Panc1 (cell line): ENCODE results near the gene RAD23A. TPM values are rescaled to one million over a fixed set of nuclear protein-coding genes. Genes with fewer than 3 reads are reported as not detected.
A peak's percentile ranks its signal among the peaks of the same experiment; 100 is the strongest.

Experiments used
- ATAC-seq: fragments of 200-7000 bp; cut with Tn5 transposase; 2 replicates; pipeline ENCODE4 v1.9.1; 2020; ENCODE audit warnings: mild to moderate bottlenecking, moderate library complexity
- BruUV-seq: library from RNA; stranded (reverse); fragments of 400-500 nt; replicated peaks from 2 replicates; lab custom pipeline; 2021; lab: Mats Ljungman, UMichigan
- CTCF ChIA-PET: fragments of 300-600 bp; sonication (Branson Sonifier 250); formaldehyde crosslinking; loops from one replicate; lab custom pipeline; 2022; ENCODE audit warnings: antibody characterized with exemption; lab: Charles Lee
- POLR2A ChIA-PET: fragments of 300-600 bp; sonication (Branson Sonifier 250); formaldehyde crosslinking; loops from one replicate; lab custom pipeline; 2022; ENCODE audit warnings: antibody characterized with exemption; lab: Charles Lee
- DNase-seq: peaks from one replicate; pipeline ENCODE4 v3.0.0-alpha.2; 2010; ENCODE audit warnings: low read depth, low spot score
- H3K27ac ChIP-seq: 2 replicates; pipeline ENCODE4 v1.5.1; 2011; ENCODE audit warnings: mild to moderate bottlenecking, low read length, inconsistent platforms
- H3K27me3 ChIP-seq: fragments of 200-500 bp; sonication (Bioruptor generic); 2 replicates; pipeline ENCODE4 v1.6.0; 2014; ENCODE audit warnings: low read length, inconsistent platforms; ENCODE audit not compliant: control insufficient read depth, insufficient read depth
- H3K36me3 ChIP-seq: fragments of 200-500 bp; sonication (Bioruptor generic); 2 replicates; pipeline ENCODE4 v1.5.1; 2014; ENCODE audit warnings: inconsistent platforms, mild to moderate bottlenecking, low read length, moderate library complexity; ENCODE audit not compliant: control insufficient read depth, insufficient read depth
- H3K4me1 ChIP-seq: 2 replicates; pipeline ENCODE4 v1.5.1; 2011; ENCODE audit warnings: inconsistent platforms, mild to moderate bottlenecking, low read length, moderate library complexity; ENCODE audit not compliant: control insufficient read depth, insufficient read depth
- H3K4me3 ChIP-seq, 2 experiments: 2 replicates each; pipeline ENCODE4 v1.5.1; 2011 to 2012; ENCODE audit warnings: low read depth in 2 of 2, low read length in 2 of 2, mild to moderate bottlenecking in 2 of 2, inconsistent platforms in 1 of 2, moderate library complexity in 1 of 2
- H3K9me3 ChIP-seq: fragments of 200-500 bp; sonication (Bioruptor generic); 2 replicates; pipeline ENCODE4 v1.5.1; 2014; ENCODE audit warnings: low read depth, mild to moderate bottlenecking, inconsistent platforms, low read length, moderate library complexity; ENCODE audit not compliant: control insufficient read depth, insufficient read depth
- CTCF ChIP-seq: fragments of 450-650 bp; IDR thresholded peaks from 2 replicates; pipeline ENCODE4 v1.5.1; 2017; ENCODE audit warnings: mild to moderate bottlenecking
- POLR2AphosphoS5 ChIP-seq: IDR thresholded peaks from 2 replicates; pipeline ENCODE4 v1.6.1; 2012; ENCODE audit warnings: mild to moderate bottlenecking, low read depth, low read length, moderate library complexity
- REST ChIP-seq, 2 experiments: IDR thresholded peaks; 2 replicates each; pipeline ENCODE4 v1.6.1; 2011 to 2012; ENCODE audit warnings: low read depth in 2 of 2, control low read depth in 1 of 2, low read length in 1 of 2, mild to moderate bottlenecking in 1 of 2, moderate library complexity in 1 of 2; ENCODE audit not compliant: insufficient read depth in 1 of 2
- SIN3A ChIP-seq: IDR thresholded peaks from 2 replicates; pipeline ENCODE4 v1.6.1; 2012; ENCODE audit warnings: low read depth, mild to moderate bottlenecking, low read length, moderate library complexity, borderline replicate concordance; ENCODE audit not compliant: insufficient read depth
- TCF7L2 ChIP-seq: IDR thresholded peaks from 2 replicates; pipeline ENCODE4 v1.6.1; 2011; ENCODE audit warnings: mild to moderate bottlenecking, low read depth, low read length, inconsistent platforms
- in situ Hi-C: cut with HindIII; loops from 2 replicates; pipeline ENCODE4 v1.10.0; 2016; ENCODE audit warnings: low sequenced_read_pairs, low pct_unique_long_range_greater_than_20kb
- intact Hi-C: fragments of 100-400 bp; cut with micrococcal nuclease; formaldehyde crosslinking; loops from one replicate; pipeline ENCODE4 v1.10.0; 2022; ENCODE audit not compliant: unreplicated experiment
- total RNA-seq: library from RNA; stranded (reverse); gene quantifications from one replicate; pipeline ENCODE4 v1.2.1, GENCODE V29; 2021; ENCODE audit not compliant: unreplicated experiment

Gene RAD23A
- total RNA-seq, 1 experiment from 2014 or later = 111 TPM

DNA sequence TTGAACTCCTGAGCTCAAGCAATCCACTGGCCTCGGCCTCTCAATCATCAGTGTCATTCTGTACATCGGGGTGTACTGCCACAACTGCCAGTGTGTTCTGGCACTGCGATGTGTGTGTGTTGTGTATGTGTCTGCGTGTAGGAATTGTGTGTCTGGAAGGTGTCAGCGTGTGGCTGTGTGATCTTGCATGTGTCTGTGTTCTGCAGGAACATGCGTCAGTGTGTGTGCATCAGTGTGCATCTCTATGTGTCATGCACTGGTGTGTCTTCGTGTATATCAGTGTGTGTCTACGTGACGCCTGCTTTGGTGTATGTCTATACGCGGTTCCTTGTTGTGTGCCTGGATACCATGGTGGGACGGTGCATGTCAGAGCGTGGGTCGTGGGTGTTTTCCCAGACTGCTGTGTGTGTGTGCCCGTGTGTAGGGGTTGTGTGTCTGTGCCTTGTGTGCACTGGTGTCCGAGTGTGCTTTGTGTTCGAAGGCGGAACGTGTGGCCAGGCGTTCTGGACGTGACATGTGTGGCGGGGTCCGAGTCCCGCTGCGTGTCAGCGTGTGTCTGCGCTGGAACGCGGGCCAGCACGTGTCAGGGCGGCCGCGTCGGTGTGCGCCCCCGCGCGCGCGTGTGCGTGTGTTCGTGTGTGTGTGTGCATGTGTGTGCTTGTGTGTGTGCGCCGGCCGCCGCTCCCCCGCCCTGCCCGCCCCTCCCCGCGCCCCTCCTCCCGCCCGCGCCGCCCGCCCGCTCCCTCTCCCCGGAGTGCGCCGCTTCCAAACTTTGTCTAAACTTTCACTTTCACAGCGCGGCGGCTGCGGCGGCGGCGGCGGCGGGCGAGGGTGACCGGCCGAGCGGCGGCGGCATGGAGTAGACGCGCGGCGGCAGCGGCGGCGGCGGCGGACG lies 49.3 kb downstream of the RAD23A start, which contains the start of gene NFIX:
Gene NFIX (plus strand): TSS at position 775 of the 895 bp plus-strand sequence. CDS start 363 bp downstream, outside the sequence.
- POLR2A ChIA-PET = interaction anchor here (0.6 kb wide), 1 partner anchor 122 kb away, joined by 3 read pairs; the partner anchor contains the start of gene TRMT1
- TF ChIP-seq REST (IDR thresholded peaks at IDR 0.05; ENCODE audit: insufficient read depth in 1 of 2, low read depth in 2 of 2, low read length in 1 of 2) = no peak
- 0 out of 2 replicates have a peak, but pooled peaks have one; percentile 32 for TF ChIP-seq SIN3A
- in situ Hi-C loops = no loop called here
- no peak for DNase-seq
- H3K36me3 ChIP-seq = no peaks in the 10 kb centered on the region
- BruUV-seq = no TSS peak
- H3K9me3 ChIP-seq = no peaks in the 10 kb centered on the region
- peak; percentile 54 for ATAC-seq
- peak within 1 kb of the TSS; percentile 83 for H3K27ac ChIP-seq
- CTCF ChIA-PET = no interaction called here
- H3K4me3 ChIP-seq = peak within 1 kb of the TSS; percentile 55 to 58
- no peaks in the 10 kb centered on the region for H3K27me3 ChIP-seq
- peaks cover 16% of the 10 kb centered on the region for H3K4me1 ChIP-seq
- intact Hi-C loops = no loop called here

- peaks cover 19% of the 10 kb centered on the region for H3K4me1 ChIP-seq
- TF ChIP-seq CTCF = no peak
- no peak for TF ChIP-seq REST (IDR thresholded peaks at IDR 0.05; ENCODE audit: insufficient read depth in 1 of 2, low read depth in 2 of 2, low read length in 1 of 2)
- no peak for TF ChIP-seq SIN3A
- TF ChIP-seq POLR2AphosphoS5 = no peak
- TF ChIP-seq TCF7L2 = no peak
- intact Hi-C loops = no loop called here
- DNase-seq (no peak), ATAC-seq (peak; percentile 54)
- H3K4me3 ChIP-seq = peak overlapping the region; percentile 49 to 58
- no peaks in the 10 kb centered on the region for H3K36me3 ChIP-seq
- ChIA-PET CTCF (no interaction called here), POLR2A (interaction anchor here (0.6 kb wide), 1 partner anchor 121 kb away, joined by 3 read pairs; the partner anchor contains the start of gene TRMT1)
- in situ Hi-C loops = no loop called here
- BruUV-seq = no TSS peak
- peak overlapping the region; percentile 83 for H3K27ac ChIP-seq
- H3K9me3 ChIP-seq = no peaks in the 10 kb centered on the region
- no peaks in the 10 kb centered on the region for H3K27me3 ChIP-seq
Measured at GRCh38 chr19:12995596-12996405, 50.1 kb downstream of the RAD23A start.
